RPMI8226 (cell line): Measurements from ENCODE around the gene ORAI1.
A peak's percentile ranks its signal among the peaks of the same experiment; 100 is the strongest.
"Not testable (repeated sequence)": the region's sequence is repeated elsewhere in the genome, so short reads cannot be mapped to it uniquely, and the experiment has no call there.

ENCODE experiments used
- DNase-seq: peaks from one replicate; pipeline ENCODE4 v3.0.0-alpha.2; 2015

ORAI1 gene

DNA sequence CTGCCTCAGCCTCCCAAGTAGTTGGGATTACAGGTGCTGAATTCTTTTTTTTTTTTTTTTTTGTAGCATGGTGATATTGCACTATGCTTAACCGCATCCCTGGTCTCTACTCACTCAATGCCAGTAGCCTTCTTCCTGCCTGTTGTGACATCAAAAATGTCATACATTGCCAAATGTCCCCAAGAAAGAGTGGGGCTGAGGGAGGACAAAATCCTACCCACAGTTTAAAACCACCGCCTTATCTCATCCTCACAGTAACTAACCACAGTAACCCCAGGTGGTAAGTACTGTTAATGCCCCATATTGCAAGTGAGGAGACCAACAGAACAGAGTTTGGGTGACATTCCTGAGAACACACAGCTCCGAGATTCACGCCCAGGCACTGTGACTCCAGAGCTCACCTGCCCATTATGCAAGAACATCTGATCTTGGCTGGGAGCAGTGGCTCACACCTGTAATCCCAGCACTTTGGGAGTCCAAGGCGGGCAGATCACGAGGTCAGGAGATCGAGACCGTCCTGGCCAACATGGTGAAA lies 23.6 kb downstream of the ORAI1 start:
- DNase-seq: no peak

GRCh38 chr12:121651320-121651719 lies 25.0 kb downstream of the ORAI1 start:
- DNase-seq: no peak

DNA sequence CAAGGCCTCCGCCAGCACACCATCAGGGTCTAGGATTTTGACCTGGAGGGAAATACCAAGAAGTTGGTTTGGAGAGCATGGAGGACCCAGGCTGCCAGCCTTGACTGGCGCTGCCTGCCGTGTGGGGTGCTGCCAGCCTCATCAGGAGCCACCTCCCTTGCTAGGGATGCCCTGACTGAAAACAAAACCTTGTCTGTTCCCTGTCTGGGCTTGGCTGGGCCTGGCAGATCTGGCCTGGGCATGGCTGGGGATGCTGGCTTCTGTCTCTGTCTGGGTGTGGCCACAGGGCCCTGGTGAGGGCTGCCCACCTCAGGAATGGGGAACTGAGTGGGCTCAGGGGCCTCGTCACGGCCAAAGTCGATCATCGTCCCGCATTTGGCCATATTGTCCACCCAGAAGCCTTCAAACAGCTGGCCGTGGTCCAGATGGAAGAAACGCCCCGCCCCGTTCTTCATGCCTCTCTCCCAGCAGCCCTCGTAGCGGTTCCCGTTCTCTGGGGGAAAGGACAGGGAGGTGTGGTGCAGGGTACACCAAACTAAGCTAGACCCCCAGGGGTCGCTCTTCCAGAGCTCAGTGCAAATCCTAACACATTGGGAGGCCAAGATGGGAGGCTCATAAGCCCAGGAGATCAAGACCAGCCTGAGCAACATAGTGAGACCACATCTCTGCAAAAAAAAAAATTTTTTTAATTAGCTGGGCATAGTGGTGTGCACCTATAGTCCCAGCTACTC lies 26.6 kb downstream of the ORAI1 start:
- DNase-seq: no peak

DNA sequence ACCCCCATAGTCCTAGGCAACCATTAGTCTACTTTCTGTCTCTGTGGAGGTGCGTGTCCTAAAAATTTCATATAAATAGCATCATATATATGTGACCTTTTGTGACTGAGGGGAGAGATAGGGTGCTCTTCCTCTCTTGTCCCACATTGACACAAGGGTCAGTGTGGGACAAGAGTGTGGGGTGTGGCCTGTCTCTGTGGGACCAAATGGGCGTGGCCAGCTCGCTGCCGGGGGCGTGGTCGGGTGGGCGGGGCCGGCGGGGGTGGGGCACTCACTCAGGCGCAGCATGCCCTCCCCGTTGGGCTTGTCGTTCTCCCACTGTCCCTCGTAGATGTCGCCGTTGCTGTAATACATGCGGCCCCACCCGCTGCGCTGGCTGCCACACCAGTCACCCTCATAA lies 27.7 kb downstream of the ORAI1 start:
- no peak for DNase-seq

DNA sequence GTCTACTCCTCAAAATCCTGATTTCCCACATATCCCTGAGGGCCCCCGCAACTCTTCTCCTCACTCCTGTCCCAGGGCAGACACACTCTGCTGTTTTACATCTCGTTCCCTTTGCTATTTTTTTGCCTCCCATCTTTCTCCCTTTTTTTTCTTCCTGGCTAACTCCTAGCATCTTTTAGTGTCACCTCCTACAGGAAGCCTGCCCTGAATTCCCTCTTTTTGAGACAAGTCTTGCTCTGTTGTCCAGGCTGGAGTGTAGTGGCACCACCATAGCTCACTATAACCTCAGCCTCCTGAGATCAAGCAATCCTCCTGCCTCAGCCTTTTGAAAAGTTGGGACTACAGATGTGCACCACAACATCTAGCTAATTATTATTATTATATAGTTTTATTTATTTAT lies 29.8 kb downstream of the ORAI1 start:
- DNase-seq: no peak

DNA sequence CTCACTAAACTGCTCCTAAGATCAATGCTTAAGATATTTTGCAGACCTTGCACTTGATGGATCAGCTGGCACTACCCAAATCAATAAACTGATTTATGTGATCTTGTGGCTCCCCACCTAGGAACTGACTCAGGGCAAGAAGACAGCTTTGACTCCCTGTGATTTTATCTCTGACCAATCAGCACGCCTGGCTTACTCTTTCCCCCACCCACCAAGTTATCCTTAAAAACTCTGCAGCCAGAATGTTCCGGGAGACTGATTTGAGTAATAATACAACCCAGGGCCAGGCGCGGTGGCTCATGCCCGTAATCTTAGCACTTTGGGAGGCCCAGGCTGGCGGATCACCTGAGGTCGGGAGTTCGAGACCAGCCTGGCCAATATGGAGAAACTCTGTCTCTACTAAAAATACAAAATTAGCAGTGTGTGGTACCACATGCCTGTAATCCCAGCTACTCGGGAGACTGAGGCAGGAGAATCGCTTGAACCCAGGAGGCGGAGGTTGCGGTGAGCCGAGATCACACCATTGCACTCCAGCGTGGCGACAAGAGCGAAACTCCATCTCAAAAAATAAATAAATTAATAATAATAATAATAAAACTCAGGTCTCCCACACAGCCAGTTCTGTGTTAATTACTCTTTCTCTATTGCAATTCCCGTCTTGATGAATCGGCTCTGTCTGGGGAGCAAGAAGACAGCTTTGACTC lies 31.1 kb downstream of the ORAI1 start:
- DNase-seq: no peak

- DNase-seq: not testable (repeated sequence)
Measured at GRCh38 chr12:121661353-121662105, 35.2 kb downstream of the ORAI1 start.

DNA sequence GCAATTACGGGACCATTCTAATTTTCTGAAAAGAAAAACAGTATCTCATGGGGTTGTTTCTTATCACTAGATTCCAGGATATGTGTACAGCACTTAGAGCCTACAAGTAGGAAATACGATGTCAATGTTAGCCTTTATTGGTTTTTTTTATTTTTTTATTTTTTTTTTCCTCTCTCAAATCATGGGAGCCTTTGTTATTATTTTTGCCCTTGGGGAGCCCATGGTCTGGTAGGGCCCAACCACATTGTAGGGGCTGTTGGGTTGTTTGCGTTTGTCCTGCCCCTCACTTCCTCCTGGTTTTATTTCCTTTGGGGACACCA lies 37.2 kb downstream of the ORAI1 start:
- no peak for DNase-seq

DNA sequence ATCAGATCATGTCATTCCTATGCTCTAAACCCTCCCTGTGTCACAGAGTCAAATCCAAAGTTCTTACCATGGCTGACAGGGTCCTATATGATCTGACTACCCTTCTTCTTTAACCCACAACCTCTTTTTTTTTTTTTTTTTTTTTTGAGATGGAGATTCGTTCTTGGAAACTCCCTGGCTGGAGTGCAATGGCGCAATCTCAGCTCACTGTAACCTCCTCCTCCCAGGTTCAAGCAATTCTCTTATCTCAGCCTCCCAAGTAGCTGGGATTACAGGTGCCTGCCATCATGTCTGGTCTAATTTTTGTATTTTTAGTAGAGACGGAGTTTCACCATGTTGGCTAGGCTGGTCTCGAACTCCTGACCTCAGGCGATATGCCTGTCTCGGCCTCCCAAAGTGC lies 40.5 kb downstream of the ORAI1 start:
- not testable (repeated sequence) for DNase-seq

DNA sequence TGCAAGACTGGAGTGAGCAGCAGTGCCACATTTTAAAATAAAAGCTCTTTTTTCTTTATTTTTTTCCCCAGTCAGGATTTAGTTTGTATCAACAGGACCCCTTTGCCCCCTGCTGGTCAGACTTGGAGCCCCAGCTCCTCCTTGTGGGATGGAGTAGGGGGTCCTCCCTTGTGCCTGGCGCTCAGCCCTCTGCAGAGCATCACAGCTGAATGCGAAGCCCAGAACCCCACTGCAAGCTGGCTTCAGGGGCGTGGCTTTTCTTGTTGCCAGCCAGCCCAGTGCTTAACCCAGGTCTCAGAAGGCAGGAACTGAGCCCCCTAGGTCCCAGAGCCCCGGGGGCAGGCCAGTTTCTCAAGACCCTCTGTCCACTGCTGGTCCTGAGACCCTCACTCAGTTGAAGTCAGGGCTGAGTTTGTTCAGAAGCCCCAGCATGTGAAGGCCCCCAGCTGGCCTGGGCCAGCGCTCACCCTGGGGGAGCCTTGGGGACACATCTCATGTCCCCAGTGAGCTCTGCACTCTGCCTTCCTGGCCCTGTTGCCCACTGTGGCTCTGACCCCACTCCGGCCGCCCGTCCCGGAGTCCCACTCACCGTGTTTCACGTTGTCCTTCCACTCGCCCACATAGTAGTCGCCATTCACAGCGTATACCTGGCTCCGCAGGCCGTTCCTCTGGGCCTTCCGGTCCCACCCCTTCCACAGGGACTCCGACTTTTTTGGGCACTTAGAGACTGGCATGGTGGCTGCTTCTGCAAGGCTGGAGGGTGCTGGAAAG lies 42.6 kb downstream of the ORAI1 start:
- DNase-seq: peak; percentile 49

DNA sequence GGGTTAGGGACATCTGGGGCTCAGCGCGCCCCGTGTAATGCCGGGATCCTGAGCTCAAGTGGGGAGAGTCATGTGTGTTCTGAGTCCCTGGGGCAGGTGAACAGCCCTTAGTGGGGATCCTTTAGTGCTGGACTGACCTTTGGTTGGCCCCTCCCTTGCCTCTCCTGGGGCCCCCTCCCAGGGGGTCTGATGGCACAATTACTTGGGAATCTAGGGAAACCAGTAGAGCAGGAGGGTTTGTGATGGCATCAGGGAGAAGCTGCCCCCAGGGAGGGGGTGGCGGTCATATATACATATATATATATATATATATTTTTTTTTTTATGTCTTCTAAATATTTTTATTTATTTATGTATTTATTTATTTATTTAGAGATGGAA lies 43.2 kb downstream of the ORAI1 start, which contains the start of gene MORN3:
TSS of gene MORN3 (minus strand) at position 134 of the 380 bp plus-strand sequence. CDS start 171 bp downstream, outside the sequence.
- no peak for DNase-seq

- peak; percentile 23 for DNase-seq
Measured at GRCh38 chr12:121673013-121673511, 46.7 kb downstream of the ORAI1 start.

DNA sequence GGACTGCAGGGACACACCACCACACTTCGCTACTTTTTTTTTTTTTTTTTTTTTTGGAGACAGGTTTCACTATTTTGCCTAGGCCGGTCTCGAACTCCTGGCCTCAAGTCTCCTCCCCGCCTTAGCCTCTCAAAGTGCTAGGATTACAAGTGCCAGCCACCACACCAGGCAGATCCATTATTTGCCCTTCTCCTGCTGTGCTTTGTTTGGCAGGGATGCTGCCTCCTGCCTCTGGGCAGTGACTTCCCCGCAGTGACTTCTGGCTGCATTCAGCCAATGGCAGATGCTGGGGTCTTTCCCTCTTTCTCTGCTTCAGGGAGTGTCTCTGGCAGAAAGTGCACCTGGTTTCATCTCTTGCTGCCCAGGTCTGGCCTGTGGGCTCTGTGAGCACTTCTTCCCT lies 49.9 kb downstream of the ORAI1 start:
- no peak for DNase-seq

GRCh38 chr12:121678305-121678704 lies 52.0 kb downstream of the ORAI1 start:
- DNase-seq: no peak

- DNase-seq: no peak
Measured at GRCh38 chr12:121678716-121679300, 52.5 kb downstream of the ORAI1 start.

DNA sequence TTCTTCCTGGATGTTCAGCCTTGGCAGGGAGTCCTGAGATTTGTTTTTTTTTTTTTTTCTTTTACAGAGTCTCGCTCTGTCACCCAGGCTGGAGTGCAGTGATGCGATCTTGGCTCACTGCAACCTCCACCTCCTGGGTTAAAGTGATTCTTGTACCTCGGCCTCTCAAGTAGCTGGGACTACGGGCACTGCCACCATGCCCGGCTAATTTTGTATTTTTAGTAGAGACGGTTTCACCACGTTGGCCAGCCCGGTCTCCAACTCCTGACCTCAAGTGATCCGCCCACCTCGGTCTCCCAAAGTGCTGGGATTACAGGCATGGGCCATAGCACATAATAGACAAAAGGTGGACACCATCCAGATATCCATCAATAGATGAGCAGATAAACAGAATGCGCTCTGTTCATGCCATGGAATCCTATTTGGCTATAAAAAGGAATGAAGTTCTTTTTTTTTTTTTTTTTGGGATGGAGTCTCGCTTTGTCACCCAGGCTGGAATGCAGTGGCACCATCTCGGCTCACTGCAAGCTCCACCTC lies 53.4 kb downstream of the ORAI1 start:
- DNase-seq: not testable (repeated sequence)

DNA sequence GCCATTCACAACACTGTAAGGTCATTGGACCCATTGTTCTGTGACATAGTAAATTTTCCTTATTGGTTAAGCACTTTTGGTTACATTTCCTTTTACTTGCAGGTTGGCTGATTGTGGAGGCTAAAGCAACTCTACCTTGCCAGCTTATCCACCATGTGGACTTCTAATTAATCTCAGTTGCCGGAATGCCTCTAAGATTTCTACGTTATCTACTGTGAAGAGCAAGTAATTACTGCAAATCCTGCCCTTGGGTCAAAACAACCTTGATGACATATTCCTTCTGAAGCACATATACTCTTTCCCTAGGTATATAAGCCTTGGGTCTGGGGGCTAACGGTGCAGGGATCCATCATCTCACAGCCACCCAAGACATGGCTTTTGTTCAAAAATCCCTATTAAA lies 62.6 kb downstream of the ORAI1 start:
- DNase-seq: no peak

DNA sequence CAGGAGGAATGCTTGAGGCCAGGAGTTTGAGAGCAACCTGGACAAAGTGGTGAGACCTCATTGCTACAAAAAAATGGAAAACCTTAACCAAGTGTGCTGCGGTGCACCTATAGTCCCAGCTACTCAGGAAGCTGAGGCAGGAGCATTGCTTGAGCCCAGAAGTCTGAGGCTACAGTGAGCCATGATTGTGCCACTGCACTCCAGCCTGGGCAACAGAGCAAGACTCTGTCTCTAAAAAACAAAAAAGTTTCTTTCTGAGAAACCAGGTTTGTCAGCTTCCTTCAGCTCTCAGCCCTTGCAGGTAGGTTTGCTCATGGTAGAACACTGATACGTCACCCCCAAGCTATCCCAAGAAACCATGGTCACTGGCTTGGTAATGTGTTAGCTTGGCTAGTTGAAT lies 63.1 kb downstream of the ORAI1 start:
- no peak for DNase-seq
